LNCAP (cell line): ENCODE data around the gene HRH1.

Source experiments
- TF ChIP-seq, protein P1 (sequence below): fragments of 450-650 bp; IDR thresholded peaks from 2 replicates; pipeline ENCODE4 v1.5.1; 2017; ENCODE audit warnings: mild to moderate bottlenecking

The HRH1 gene

DNA sequence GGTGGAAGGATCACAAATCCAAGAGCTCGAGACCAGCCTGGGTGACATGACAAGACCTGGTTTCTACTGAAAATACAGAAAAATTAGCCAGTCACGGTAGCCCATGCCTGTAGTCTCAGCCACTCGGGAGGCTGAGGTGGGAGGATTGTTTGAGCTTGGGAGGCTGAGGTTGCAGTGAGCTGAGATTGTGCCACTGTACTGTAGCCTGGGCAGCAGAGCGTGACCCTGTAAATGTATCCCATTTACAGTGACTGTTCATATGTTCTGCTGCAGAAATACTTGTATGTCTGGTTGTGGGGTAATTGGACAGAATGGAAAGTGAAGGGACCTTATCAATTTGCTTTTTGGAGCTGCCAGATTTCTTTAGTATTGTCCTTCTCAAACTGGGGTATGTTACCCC is 142.8 kb downstream of the HRH1 start:
- TF ChIP-seq, protein P1, sequence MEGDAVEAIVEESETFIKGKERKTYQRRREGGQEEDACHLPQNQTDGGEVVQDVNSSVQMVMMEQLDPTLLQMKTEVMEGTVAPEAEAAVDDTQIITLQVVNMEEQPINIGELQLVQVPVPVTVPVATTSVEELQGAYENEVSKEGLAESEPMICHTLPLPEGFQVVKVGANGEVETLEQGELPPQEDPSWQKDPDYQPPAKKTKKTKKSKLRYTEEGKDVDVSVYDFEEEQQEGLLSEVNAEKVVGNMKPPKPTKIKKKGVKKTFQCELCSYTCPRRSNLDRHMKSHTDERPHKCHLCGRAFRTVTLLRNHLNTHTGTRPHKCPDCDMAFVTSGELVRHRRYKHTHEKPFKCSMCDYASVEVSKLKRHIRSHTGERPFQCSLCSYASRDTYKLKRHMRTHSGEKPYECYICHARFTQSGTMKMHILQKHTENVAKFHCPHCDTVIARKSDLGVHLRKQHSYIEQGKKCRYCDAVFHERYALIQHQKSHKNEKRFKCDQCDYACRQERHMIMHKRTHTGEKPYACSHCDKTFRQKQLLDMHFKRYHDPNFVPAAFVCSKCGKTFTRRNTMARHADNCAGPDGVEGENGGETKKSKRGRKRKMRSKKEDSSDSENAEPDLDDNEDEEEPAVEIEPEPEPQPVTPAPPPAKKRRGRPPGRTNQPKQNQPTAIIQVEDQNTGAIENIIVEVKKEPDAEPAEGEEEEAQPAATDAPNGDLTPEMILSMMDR = no peak

DNA sequence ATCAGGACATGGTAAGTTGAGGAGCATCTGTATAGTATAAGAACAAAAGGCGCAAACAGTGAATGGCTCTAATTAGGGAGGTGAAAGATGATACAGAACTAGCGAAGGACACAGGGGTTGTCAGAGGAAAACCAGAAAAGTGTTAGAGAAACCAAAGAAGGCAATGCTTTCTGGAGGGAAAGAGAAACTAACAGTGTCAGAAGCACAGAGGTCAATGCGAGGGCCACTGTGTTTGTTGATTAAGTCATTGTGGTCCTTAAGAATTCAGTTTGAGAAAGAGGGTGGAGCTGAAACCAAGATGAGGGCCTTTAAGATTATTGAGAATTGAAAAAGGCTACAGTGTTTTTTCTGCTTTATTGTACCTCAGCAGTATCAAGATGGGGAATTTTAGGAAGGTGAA is 146.7 kb downstream of the HRH1 start:
- TF ChIP-seq, protein P1 = no peak

DNA sequence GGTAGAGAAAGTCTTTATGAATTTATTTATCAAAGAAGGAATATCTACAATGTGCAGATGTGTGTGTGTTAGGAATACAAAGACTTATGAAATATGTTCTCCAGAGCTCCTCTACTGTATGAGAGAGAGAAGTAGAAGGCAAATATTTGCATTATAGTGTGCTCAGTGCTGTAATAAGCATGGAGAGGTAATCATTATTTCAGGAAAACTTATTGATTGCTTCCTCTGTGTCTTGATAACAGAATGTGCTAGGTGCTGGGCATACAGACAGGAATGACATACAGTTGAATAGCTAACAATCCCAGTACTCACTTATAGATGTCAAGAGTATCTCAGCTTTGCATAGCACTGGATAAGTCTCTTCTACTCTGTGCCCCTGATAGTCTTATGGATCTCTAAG is 148.2 kb downstream of the HRH1 start:
- TF ChIP-seq, protein P1 = no peak

DNA sequence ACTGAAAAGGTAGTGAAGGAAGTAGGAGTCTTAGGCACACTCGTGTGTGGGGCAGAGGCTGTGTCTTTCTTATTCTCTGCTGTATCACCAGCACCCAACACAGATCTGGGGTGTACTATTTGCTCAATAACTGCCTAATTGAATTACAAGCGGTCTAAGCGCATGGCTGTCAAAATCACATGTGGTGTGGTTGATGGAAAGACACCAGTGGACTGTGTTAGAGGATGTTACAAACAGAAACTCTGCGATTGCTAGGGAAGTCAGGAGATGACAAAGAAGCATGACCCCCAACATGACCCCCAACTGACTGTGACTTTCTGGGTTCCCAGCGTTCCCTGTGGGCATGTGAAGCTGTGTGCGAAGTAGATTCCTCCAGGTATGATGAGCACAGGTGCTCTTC is 149.9 kb downstream of the HRH1 start:
- TF ChIP-seq, protein P1 = no peak

DNA sequence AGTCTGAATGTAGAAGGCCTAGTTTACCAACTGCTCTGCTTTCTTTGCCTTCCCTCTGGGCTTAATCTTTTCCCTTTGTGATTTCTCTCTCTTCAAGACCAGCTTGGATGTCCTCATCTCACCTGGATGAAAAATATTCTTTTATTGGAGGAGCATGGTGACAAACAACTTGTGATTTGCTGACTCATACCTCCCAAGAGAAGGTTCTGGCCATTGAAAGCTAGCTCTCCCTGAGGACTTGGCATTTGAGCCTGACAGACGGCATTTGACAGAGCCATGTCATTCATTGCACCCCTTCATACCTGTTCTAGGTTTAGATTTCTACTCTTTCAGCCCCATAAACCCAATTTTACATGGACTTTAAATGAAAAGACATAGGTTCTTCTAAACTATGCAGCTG is 151.2 kb downstream of the HRH1 start:
- TF ChIP-seq, protein P1 = no peak

DNA sequence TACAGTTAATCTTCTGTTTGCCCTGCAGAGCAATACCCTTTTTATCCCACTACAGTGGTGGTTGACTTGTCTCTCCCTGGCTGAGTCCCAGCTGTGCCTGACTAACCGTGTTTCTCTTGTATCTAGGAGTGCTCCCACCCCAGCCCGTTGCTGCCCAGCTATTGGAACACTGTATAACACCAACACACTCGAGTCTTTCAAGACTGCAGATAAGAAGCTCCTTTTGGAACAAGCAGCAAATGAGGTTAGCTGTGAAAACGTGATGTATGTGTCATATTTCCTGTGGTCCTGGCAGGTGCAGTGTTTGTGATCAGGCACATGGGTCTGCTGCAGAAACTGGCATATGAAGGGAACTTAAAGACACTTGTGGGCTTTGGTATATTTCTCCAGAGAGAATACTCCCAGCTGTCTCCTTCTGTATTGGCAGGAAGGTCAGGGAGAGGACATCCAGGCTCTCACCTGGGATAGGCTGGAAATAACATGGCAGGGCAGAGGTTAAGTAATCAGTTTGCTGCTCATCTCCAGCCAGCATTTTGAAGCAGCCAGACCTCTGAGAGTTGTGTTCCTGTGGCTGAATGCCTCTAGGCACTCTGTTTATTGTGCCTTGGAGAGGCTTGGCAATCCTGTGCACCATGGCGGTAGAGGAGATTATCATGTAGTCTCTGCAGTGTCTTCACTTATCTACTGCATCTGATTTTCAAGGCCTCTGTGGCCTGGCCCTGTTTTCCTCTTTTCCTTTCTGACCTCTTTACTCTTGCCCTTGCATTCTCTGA is 152.7 kb downstream of the HRH1 start:
- TF ChIP-seq, protein P1 = no peak

DNA sequence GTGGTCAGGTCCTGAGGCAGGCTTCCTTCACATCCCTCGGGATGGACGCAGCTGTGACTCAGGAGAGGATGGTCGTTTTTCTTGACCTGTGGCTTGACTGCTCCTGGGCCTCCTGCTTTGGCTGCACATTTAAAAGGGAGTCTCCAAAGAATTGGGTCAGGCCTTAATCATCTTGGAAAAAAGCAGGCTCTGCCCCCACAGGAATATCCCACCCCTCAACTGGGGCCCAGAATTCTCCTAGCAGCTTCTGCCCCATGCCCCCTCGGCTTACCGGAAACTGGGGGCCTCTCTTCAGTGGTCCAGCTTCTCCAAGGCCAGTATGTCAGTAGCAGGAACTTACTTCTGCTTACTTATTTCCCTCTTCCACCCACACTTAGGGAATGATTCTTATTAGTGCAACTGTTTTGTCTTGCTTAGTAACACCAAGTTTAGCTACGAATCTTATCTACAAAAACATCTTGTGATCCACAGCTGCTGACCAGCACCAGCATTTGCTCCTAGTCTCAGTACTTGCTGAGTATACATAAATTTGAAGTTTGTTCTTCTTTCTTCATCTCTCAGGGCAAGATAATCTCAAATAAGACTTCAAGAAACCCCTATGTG is 153.6 kb downstream of the HRH1 start:
- TF ChIP-seq, protein P1 = no peak
